GM19324 (cell line): Measurements from ENCODE around the gene COPS2.
"Not testable (repeated sequence)": the region's sequence is repeated elsewhere in the genome, so short reads cannot be mapped to it uniquely, and the experiment has no call there.

ENCODE experiments used
- ATAC-seq: cut with Tn5 transposase; IDR thresholded peaks from one replicate; pipeline ENCODE4 v1.9.1; 2021; ENCODE audit warnings: mild to moderate bottlenecking, moderate library complexity; ENCODE audit not compliant: unreplicated experiment, low FRiP score

COPS2 gene

GRCh38 chr15:49115062-49115461 is 40.3 kb downstream of the COPS2 start:
- ATAC-seq: no peak

DNA sequence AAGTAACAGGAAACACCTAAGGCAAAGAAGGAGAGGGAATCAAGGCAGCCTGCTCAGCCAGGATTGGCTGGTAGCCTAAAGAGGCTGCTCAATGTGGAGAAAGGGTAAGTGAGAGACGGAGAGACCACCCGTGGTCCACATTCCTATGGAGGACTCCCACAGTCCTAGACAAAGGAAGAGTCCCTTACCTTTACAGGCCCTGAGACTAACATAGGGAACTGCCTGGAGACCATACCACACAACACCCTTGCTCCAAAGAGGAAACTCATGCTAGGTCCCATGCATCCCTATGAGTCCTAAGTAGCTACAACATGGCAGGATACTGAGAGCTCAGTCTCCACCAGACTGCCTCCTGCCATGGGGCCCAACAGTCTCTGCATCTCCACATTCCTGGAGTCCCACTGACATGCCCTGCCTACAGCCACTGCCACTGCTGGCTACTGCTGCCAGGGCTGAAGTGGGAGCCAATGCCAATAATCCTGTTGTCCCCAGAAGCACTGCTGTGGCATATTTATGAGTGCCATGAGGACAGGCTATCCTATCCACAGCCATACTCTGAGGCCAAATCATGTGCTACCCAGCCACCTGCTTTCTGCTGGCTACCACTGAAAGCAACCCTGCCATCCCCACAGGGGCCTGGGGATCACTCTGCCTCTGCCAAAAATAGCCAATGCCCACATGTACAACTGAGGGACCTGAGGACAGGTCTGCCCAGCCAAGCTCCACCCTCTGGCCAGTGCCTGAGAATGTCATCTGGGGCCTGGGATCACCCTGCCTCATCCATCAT is 45.0 kb downstream of the COPS2 start:
- no peak for ATAC-seq

DNA sequence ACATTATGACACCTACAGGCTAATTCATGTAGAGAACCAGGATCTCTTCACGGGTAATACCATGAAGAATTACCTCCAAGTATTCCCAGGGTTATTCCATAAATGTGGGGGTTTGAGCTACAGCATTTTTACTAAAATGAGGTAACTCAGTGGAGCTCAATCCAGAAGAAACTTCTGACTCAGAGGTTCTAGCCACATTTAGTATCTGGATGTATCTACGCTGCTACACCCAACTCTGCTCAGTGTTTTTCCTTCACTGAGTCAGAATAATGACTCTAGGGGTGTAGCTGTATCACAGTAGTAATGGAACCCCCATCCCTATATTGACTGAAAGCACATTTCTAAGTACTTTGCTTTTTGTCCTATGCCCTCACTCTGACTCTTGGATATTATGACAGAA is 52.4 kb downstream of the COPS2 start:
- ATAC-seq: no peak

- ATAC-seq: no peak
Measured at GRCh38 chr15:49101536-49101935, 53.9 kb downstream of the COPS2 start.

DNA sequence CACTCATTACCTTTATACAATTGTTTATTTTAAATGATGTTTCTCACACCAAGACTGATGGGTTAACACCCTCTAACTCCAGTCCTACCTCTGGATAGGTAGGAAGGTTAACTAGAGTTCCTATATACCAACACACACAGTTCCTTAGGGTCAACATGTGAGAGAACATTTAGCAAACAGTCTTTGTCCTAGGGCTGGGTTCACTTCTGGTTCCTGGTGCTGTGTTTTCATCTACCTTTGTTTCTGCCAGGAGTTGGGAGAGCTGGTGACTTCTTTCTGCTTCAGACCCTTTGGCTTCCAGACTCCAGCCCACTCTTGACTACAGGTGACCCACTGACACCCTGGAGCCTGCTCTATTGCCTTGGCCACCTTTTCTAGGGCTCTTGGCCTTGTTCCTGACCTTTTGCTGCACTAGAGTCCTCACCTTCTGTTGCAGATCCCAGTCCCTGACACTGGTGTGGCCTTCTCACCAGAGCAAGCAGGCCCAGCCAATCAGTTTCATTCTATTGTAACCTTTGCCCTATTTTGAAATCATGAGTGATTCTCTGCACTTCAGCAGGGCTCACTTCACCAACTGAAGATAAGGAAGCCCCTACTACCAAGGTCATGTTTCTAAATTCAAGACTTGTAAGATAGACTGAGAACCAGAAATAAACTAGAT is 59.2 kb downstream of the COPS2 start:
- ATAC-seq: no peak

DNA sequence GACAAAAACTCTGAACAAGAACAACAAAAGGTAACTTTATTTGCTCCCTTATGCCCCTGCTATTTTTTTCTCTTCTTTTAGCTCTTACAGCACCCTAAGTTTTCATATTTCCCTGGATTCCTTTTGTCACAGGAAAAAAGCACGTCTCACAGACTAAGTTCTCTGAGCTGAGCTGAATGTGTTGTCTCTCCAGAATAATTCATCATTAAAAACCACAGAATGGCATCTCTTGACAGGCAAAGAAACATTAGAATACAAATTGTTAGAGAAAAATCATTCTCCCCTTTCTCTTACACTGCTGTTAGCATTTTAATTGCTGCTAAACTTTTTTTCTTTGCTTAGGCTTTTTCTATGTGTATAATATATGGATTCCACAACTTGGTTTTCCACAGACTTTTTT is 60.5 kb downstream of the COPS2 start:
- ATAC-seq: no peak

- ATAC-seq: no peak
Measured at GRCh38 chr15:49093252-49094105, 61.9 kb downstream of the COPS2 start.

- no peak for ATAC-seq
Measured at GRCh38 chr15:49088996-49089395, 66.4 kb downstream of the COPS2 start.

DNA sequence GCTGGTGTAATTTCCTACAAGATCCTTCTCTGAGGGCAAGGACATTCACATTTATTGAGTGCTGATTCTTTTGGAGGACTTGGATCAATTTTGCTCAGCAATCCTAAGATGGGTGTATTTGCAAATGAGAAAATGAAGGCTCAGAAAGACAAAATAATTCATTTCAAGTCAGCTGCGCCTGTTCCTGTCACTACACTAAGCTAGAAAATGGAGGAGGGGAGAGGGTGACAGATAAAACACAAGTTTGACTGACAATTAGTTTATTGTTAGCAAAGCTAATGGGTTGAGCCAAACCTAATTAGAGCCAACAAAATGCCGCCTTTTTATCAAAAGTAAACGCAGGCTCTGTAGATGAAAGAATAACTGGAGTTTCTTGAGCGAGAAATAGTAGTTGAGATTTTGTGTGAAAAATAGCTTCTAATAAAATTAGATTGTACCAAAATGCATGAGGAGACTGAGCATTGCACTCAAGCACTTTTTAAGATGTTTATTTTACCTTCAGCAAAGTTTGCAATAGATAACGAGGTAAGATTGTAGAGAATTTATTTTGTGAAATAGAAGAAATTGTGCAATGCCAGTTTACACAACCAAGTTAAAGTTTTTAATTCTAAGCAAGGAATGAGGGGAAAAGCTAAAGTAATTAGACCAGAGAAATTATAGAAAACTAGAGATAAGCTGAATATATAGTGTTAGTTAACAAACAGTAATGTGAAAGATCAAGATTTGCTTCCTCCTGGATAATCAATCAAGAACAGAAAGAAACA is 69.5 kb downstream of the COPS2 start:
- ATAC-seq: no peak

DNA sequence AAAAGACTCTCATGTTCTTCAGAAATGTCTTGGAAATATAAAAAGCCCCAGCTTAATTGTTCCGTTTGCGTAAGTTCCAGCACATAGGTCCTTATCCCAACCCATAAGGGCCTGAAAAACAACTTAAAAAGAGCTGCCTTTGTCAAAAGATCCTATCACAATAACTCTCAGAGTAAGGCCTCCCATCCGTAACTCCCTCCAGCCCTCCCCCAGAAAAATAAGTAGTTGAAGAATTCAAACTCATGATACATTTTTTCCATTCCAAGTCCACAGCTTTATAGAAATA is 71.2 kb downstream of the COPS2 start:
- no peak for ATAC-seq

GRCh38 chr15:49083401-49084284 is 71.8 kb downstream of the COPS2 start:
- no peak for ATAC-seq

DNA sequence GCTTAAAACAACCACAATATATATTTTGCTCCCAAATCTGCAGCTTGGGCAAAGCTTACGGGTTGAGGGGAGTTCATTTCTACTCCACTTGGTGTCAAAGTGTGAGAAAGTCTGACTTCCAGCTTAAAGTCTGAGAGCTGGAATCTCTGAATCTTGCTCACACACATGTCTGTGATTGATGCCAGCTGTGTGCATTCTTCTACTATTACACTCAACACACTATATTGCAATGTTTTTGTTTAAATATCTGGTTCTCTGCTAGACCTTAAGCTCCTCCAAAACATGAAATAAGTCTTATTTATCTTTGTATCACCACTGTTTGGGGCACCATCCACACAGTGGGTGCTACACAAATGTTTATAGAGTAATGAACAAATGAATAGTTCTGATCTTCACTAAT is 72.4 kb downstream of the COPS2 start:
- no peak for ATAC-seq

DNA sequence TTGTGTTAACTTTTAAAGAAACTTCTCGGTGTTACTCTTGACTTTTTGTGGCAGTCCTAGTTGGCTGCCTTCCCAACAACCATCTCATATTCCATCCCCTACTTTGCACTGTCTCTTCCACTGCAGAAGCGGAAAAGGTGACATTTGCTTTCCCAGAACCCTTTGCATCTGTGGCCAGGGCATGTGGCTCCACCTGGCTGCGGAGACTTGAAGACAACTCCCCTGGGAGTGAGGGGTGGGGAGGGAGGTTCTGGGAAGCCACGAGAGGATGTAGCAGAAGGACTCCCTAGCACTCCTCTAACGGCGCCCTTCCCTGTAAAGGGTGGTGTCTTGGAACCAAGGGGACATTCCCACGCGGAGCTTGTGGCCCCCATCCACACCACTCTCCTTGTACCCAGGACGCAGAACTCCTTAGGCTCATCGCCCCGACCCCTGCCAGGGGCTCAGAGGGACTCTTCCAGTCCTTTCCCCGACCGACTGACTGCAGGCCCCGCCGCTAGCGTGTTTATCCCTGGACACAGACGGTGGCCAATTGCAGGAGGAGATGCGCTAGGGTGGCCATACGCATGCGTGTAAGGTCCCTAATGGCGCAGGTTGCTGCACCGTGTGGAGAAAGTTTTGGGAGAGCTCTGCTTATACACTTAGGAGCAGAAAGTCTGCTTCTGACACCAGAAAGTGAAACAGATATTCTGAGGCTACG is 75.9 kb downstream of the COPS2 start:
- no peak for ATAC-seq

- no peak for ATAC-seq
Measured at GRCh38 chr15:49075881-49076280, 79.5 kb downstream of the COPS2 start.

DNA sequence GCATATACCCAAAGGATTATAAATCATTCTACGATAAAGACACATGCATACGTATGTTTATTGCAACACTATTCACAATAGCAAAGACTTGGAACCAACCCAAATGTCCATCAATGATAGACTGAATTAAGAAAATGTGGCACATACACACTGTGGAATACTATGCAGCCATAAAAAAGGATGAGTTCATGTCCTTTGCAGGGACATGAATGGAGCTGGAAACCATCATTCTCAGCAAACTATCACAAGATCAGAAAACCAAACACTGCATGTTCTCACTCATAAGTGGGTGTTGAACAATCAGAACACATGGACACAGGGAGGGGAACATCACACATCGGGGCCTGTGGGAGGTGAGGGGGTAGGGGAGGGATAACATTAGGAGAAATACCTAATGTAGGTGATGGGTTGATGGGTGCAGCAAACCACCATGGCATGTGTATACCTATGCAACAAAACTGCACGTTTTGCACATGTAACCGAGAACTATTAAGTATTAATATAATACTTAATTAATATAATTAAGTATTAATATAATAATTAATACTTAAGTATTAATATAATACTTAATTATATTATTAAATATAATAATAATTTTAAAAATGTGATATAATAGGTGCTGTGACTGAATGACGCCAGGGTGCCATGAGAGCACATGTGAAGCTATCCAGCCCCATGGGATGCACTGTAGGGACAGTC is 80.7 kb downstream of the COPS2 start:
- not testable (repeated sequence) for ATAC-seq
